Endothelial cell of umbilical vein (primary cell): ENCODE results near the gene KSR1. TPM values are rescaled to one million over a fixed set of nuclear protein-coding genes. Genes with fewer than 3 reads are reported as not detected.
A peak's percentile ranks its signal among the peaks of the same experiment; 100 is the strongest.

Experiments used
- BruUV-seq: library from RNA; stranded (reverse); fragments of 400-500 nt; replicated peaks from 2 replicates; lab custom pipeline; 2021; lab: Mats Ljungman, UMichigan
- CTCF ChIA-PET: fragments of 300-600, 350-600 bp; sonication (Branson Sonifier 250); formaldehyde crosslinking; loops from one replicate; lab custom pipeline; 2021; ENCODE audit warnings: antibody characterized with exemption, inconsistent platforms; lab: Charles Lee
- POLR2A ChIA-PET: fragments of 300-600, 350-600 bp; sonication (Branson Sonifier 250); formaldehyde crosslinking; loops from one replicate; lab custom pipeline; 2021; ENCODE audit warnings: antibody characterized with exemption, inconsistent platforms; lab: Charles Lee
- DNase-seq: peaks from one replicate; pipeline ENCODE4 v3.0.0-alpha.2; 2011; ENCODE audit warnings: low read depth, low spot score
- FAIRE-seq: peaks from 2 replicates; lab custom pipeline; 2011; peaks lifted over from hg19 to GRCh38; lab: Jason Lieb, UNC
- H2AFZ ChIP-seq: 2 replicates; pipeline ENCODE4 v1.6.0; 2012; ENCODE audit warnings: low read depth, low read length, control low read depth, inconsistent platforms
- H3K27ac ChIP-seq: 2 replicates; pipeline ENCODE4 v1.5.1; 2011; ENCODE audit warnings: low read depth, mild to moderate bottlenecking, control low read depth, low read length, moderate library complexity; ENCODE audit not compliant: insufficient read depth
- H3K27me3 ChIP-seq, 2 experiments: 2 replicates each; pipeline versions ENCODE4 v1.6.0 to v1.6.1; 2011; ENCODE audit warnings: low read length in 2 of 2, mixed read lengths in 1 of 2; ENCODE audit not compliant: control insufficient read depth in 2 of 2, insufficient read depth in 2 of 2
- H3K36me3 ChIP-seq, 2 experiments: 2 replicates in 1 of 2; 3 replicates in 1 of 2; pipeline ENCODE4 v1.5.1; 2011; ENCODE audit warnings: low read length in 2 of 2, mild to moderate bottlenecking in 1 of 2, moderate library complexity in 1 of 2; ENCODE audit not compliant: control insufficient read depth in 2 of 2, insufficient read depth in 2 of 2; ENCODE audit errors: extremely low read depth in 1 of 2
- H3K4me1 ChIP-seq: 3 replicates; pipeline ENCODE4 v1.5.1; 2011; ENCODE audit warnings: mild to moderate bottlenecking, low read length; ENCODE audit not compliant: control insufficient read depth, insufficient read depth; ENCODE audit errors: extremely low read depth
- H3K4me2 ChIP-seq: 2 replicates; pipeline ENCODE4 v1.6.1; 2011; ENCODE audit warnings: low read length, control low read depth, mixed read lengths; ENCODE audit not compliant: insufficient read depth
- H3K4me3 ChIP-seq, 3 experiments: fragments of 200-600 bp in 1 of 3; sonication (generic), shearing (Covaris generic) in 1 of 3; replicated peaks in 1 of 3; 2 replicates each; pipeline ENCODE4 v1.5.1; 2011 to 2016; ENCODE audit warnings: control low read depth in 3 of 3, low read length in 3 of 3, mild to moderate bottlenecking in 2 of 3, inconsistent platforms in 1 of 3, low read depth in 1 of 3, moderate library complexity in 1 of 3; ENCODE audit not compliant: insufficient read depth in 1 of 3
- H3K79me2 ChIP-seq: 2 replicates; pipeline ENCODE4 v1.6.0; 2012; ENCODE audit warnings: low read length, inconsistent platforms; ENCODE audit not compliant: control insufficient read depth, insufficient read depth
- H3K9ac ChIP-seq: replicated peaks from 2 replicates; pipeline ENCODE3; 2011; ENCODE audit warnings: low read length, control low read depth; ENCODE audit not compliant: insufficient read depth; ENCODE audit errors: extremely low read depth
- H3K9me1 ChIP-seq: replicated peaks from 3 replicates; pipeline ENCODE4 v1.6.0; 2011; ENCODE audit warnings: mild to moderate bottlenecking, low read length; ENCODE audit not compliant: control insufficient read depth, insufficient read depth; ENCODE audit errors: extremely low read depth
- H3K9me3 ChIP-seq: replicated peaks from 2 replicates; pipeline ENCODE4 v1.5.1; 2012; ENCODE audit warnings: low read length, inconsistent platforms; ENCODE audit not compliant: control insufficient read depth, insufficient read depth
- H4K20me1 ChIP-seq: replicated peaks from 2 replicates; pipeline ENCODE3; 2011; ENCODE audit warnings: mild to moderate bottlenecking, low read length; ENCODE audit not compliant: control insufficient read depth, insufficient read depth; ENCODE audit errors: extremely low read depth
- GATA2 ChIP-seq: IDR thresholded peaks from 2 replicates; pipeline ENCODE4 v1.7.0; 2011; ENCODE audit warnings: low read depth, mild to moderate bottlenecking, moderate library complexity, mixed read lengths, low read length; ENCODE audit not compliant: insufficient read length, insufficient read depth
- JUN ChIP-seq: IDR thresholded peaks from 2 replicates; pipeline ENCODE4 v1.6.1; 2011; ENCODE audit warnings: borderline replicate concordance, low read depth; ENCODE audit not compliant: insufficient read length, insufficient read depth
- MYC ChIP-seq: IDR thresholded peaks from one replicate; pipeline ENCODE4 v1.6.1; 2011; ENCODE audit warnings: mild to moderate bottlenecking, low read depth, low read length
- POLR2A ChIP-seq: IDR thresholded peaks from 2 replicates; pipeline ENCODE4 v1.6.1; 2012; ENCODE audit warnings: low read depth, mild to moderate bottlenecking, control low read depth, low read length
- dilution Hi-C: fragments of 300-500 bp; cut with MboI; formaldehyde crosslinking; loops from one replicate; pipeline ENCODE4 v1.15.0; 2019; ENCODE audit warnings: low sequenced_read_pairs; ENCODE audit not compliant: extremely low pct_ligation_motif_present
- intact Hi-C: fragments of 100-400 bp; cut with micrococcal nuclease; formaldehyde crosslinking; loops from one replicate; pipeline ENCODE4 v1.10.0; 2022
- polyA plus RNA-seq, 4 experiments: library from polyadenylated mRNA; depleted of rRNA in 3 of 4; stranded (reverse) in 3 of 4; unstranded in 1 of 4; fragments of >200 nt; gene quantifications; 2 replicates each; pipeline versions ENCODE4 v1.2.1 to v1.2.3, GENCODE V29; 2011 to 2012; ENCODE audit warnings: missing spikeins in 1 of 4
- total RNA-seq: library from RNA; stranded (reverse); gene quantifications from 2 replicates; pipeline ENCODE4 v1.2.3, GENCODE V29; 2021
- TF ChIP-seq, protein P1 (sequence below): IDR thresholded peaks from 2 replicates; pipeline ENCODE4 v1.6.1; 2011; ENCODE audit not compliant: insufficient read depth, insufficient read length

Gene KSR1
- total and polyA plus RNA-seq, 2 donors (not counting 3 experiments of a cell fraction or from before 2014, with no cell fraction given), result 35.4 to 80.2 TPM

DNA sequence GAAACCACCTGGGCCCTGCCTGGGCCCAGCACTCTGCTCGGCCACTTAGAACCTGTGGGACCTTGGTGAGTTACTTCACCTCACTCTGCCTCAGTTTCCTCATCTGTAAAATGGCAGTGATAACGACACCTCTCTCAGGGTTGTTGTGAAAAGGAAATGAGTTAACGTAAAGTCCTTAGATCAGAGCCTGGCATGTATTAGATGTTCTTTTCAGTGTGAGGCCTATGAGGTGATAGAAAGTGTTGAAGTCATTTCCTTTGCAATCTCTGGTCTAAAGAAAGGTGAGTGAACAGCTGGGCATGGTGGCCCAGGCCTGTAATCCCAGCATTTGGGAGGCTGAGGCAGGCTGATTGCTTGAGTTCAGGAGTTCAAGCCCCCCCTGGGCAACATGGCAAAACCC is 123.1 kb downstream of the KSR1 start:
- ChIA-PET CTCF (interaction anchor here (1.0 to 3.4 kb wide), 9 partner anchors 13 to 342 kb away, joined by 3 to 18 read pairs (median 3); partner anchors contain the start of gene KSR1), POLR2A (no interaction called here)
- dilution Hi-C loops, result no loop called here
- Histone ChIP-seq H3K27me3 (no peaks in the 10 kb centered on the region), H2AFZ (no peak overlapping the region), H3K9ac (no peak overlapping the region), H3K4me1 (peaks cover 17% of the 10 kb centered on the region), H3K9me1 (no peaks in the 10 kb centered on the region), H3K4me3 (no peak overlapping the region), H3K27ac (peak overlapping the region; percentile 12), H3K36me3 (peaks cover 5 to 11% of the 10 kb centered on the region in 2 experiments), H4K20me1 (no peaks in the 10 kb centered on the region), H3K9me3 (no peaks in the 10 kb centered on the region), H3K79me2 (peaks cover 21% of the 10 kb centered on the region), H3K4me2 (no peak overlapping the region)
- no TSS peak for BruUV-seq
- DNase-seq, result peak; percentile 13
- TF ChIP-seq POLR2A, result no peak
- no peak for TF ChIP-seq JUN
- TF ChIP-seq, protein P1, sequence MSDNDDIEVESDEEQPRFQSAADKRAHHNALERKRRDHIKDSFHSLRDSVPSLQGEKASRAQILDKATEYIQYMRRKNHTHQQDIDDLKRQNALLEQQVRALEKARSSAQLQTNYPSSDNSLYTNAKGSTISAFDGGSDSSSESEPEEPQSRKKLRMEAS, result no peak
- intact Hi-C loops, result no loop called here
- FAIRE-seq, result peak; percentile 80

DNA sequence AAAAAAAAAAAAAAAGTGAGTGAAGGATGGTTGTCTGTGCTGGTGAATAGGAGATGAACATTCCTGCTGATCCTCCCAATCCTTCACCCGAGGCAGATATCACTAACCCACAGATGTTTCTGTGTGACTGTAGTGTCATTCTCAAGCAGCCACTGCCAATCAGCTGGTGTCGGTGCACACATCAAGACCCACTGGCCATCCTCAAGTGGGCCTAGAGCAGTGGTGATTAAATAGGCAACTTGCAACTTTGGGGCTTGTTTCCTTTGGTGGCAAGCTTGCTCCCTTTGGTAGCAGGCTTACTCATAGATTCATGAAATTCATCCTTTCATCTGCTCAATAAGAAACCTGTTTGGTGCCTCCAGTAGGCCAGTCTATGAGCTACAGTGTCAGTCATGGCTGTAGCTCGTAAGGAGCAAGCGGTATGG is 123.7 kb downstream of the KSR1 start:
- FAIRE-seq, result no peak

More for the DNA sequence above, 123.7 kb downstream of the KSR1 start:
- Histone ChIP-seq H3K9me3 (no peaks in the 10 kb centered on the region), H3K27me3 (no peaks in the 10 kb centered on the region), H3K4me1 (peaks cover 17% of the 10 kb centered on the region), H2AFZ (no peak overlapping the region), H3K27ac (no peak overlapping the region), H3K79me2 (peaks cover 16% of the 10 kb centered on the region), H3K4me3 (no peak overlapping the region), H3K36me3 (peaks cover 5 to 15% of the 10 kb centered on the region in 2 experiments), H3K4me2 (no peak overlapping the region), H3K9me1 (no peaks in the 10 kb centered on the region), H3K9ac (no peak overlapping the region), H4K20me1 (no peaks in the 10 kb centered on the region)
- TF ChIP-seq GATA2 (no peak), JUN (no peak), MYC (no peak), POLR2A (no peak)
- BruUV-seq, result no TSS peak
- CTCF ChIA-PET, result interaction anchor here (0.7 to 2.1 kb wide), 6 partner anchors 12 to 124 kb away, joined by 3 to 8 read pairs (median 4); partner anchors contain the start of gene KSR1
- DNase-seq, result no peak
- intact Hi-C loops, result no loop called here
- dilution Hi-C loops, result no loop called here
- POLR2A ChIA-PET, result no interaction called here
